H1 (cell line): ENCODE data around the gene FGF12. TPM values are rescaled to one million over a fixed set of nuclear protein-coding genes. Genes with fewer than 3 reads are reported as not detected.

ENCODE experiments used
- CTCF ChIA-PET: fragments of 300-600 bp; sonication (Branson Sonifier 250); formaldehyde crosslinking; loops from one replicate; lab custom pipeline; 2021; ENCODE audit not compliant: partially characterized antibody; lab: Charles Lee
- POLR2A ChIA-PET: fragments of 300-600 bp; sonication (Branson Sonifier 250); formaldehyde crosslinking; loops from one replicate; lab custom pipeline; 2021; ENCODE audit warnings: inconsistent platforms; ENCODE audit not compliant: partially characterized antibody; lab: Charles Lee
- DNase-seq, 2 experiments: peaks; one replicate each; pipeline versions ENCODE4 v3.0.0 to v3.0.0-alpha.2; 2010 to 2022; ENCODE audit warnings: low spot score in 2 of 2, low read depth in 1 of 2, mixed read lengths in 1 of 2
- FAIRE-seq: peaks from 2 replicates; lab custom pipeline; 2011; peaks lifted over from hg19 to GRCh38; lab: Jason Lieb, UNC
- H2AFZ ChIP-seq: 2 replicates; pipeline ENCODE4 v1.8.1; 2012; ENCODE audit warnings: low read length, inconsistent platforms
- H2AK5ac ChIP-seq: 2 replicates; pipeline ENCODE4 v1.6.1; 2013; ENCODE audit warnings: low read depth, low read length
- H2BK120ac ChIP-seq: replicated peaks from 2 replicates; pipeline ENCODE3; 2013; ENCODE audit warnings: low read depth, low read length, inconsistent platforms
- H2BK12ac ChIP-seq: 2 replicates; pipeline ENCODE4 v1.6.1; 2013; ENCODE audit warnings: low read depth, low read length
- H2BK15ac ChIP-seq: 2 replicates; pipeline ENCODE4 v1.6.1; 2013; ENCODE audit warnings: low read length
- H2BK20ac ChIP-seq: 2 replicates; pipeline ENCODE4 v1.6.1; 2013; ENCODE audit warnings: low read length
- H2BK5ac ChIP-seq: 2 replicates; pipeline ENCODE4 v1.6.1; 2013; ENCODE audit warnings: low read depth, low read length
- H3K14ac ChIP-seq: 2 replicates; pipeline ENCODE4 v1.6.1; 2013; ENCODE audit warnings: inconsistent platforms; ENCODE audit not compliant: insufficient read length
- H3K18ac ChIP-seq: 2 replicates; pipeline ENCODE4 v1.6.1; 2013; ENCODE audit warnings: low read length; ENCODE audit errors: extremely low read depth
- H3K23ac ChIP-seq: 2 replicates; pipeline ENCODE4 v1.6.1; 2013; ENCODE audit warnings: inconsistent platforms; ENCODE audit not compliant: insufficient read length
- H3K23me2 ChIP-seq: 2 replicates; pipeline ENCODE4 v1.6.1; 2013; ENCODE audit warnings: low read depth, low read length
- H3K27ac ChIP-seq: 2 replicates; pipeline ENCODE4 v1.6.1; 2011; ENCODE audit warnings: low read depth, low read length, inconsistent platforms
- H3K27me3 ChIP-seq, 4 experiments: replicated peaks in 1 of 4; 1 replicate in 1 of 4; 2 replicates in 3 of 4; pipeline versions ENCODE4 v1.6.1 to v1.8.1; 2011 to 2013; ENCODE audit warnings: low read length in 3 of 4, mild to moderate bottlenecking in 3 of 4, inconsistent platforms in 2 of 4, mixed read lengths in 2 of 4, moderate library complexity in 1 of 4; ENCODE audit not compliant: control insufficient read depth in 3 of 4, insufficient read depth in 3 of 4; ENCODE audit errors: extremely low read depth in 1 of 4
- H3K36me3 ChIP-seq, 4 experiments: 2 replicates each; pipeline versions ENCODE4 v1.6.1 to v1.8.1; 2011 to 2013; ENCODE audit warnings: mild to moderate bottlenecking in 4 of 4, low read length in 3 of 4, moderate library complexity in 2 of 4, control low read depth in 1 of 4, inconsistent platforms in 1 of 4; ENCODE audit not compliant: insufficient read depth in 4 of 4, control insufficient read depth in 2 of 4
- H3K4ac ChIP-seq: replicated peaks from 2 replicates; pipeline ENCODE3; 2013; ENCODE audit warnings: low read length, low read depth, mixed read lengths, inconsistent platforms; ENCODE audit not compliant: insufficient read length
- H3K4me1 ChIP-seq, 4 experiments: replicated peaks in 1 of 4; 1 replicate in 1 of 4; 2 replicates in 3 of 4; pipeline versions ENCODE4 v1.6.1 to v1.8.1; 2011 to 2013; ENCODE audit warnings: low read length in 3 of 4, inconsistent platforms in 2 of 4, mixed read lengths in 1 of 4; ENCODE audit not compliant: insufficient read depth in 4 of 4, control insufficient read depth in 3 of 4
- H3K4me2 ChIP-seq, 2 experiments: 2 replicates each; pipeline versions ENCODE4 v1.6.1 to v1.8.1; 2011 to 2013; ENCODE audit warnings: low read depth in 2 of 2, low read length in 2 of 2, control low read depth in 1 of 2, inconsistent platforms in 1 of 2, mild to moderate bottlenecking in 1 of 2; ENCODE audit not compliant: insufficient read depth in 1 of 2
- H3K4me3 ChIP-seq, 4 experiments: fragments of 200-600, 300-600 bp in 1 of 4; sonication (generic), shearing (Covaris generic), sonication (Bioruptor Twin) in 1 of 4; 2 replicates each; pipeline versions ENCODE4 v1.5.1 to v1.8.1; 2011 to 2016; ENCODE audit warnings: low read length in 4 of 4, low read depth in 3 of 4, control low read depth in 2 of 4, inconsistent platforms in 2 of 4, mild to moderate bottlenecking in 2 of 4, mixed read lengths in 1 of 4, moderate library complexity in 1 of 4; ENCODE audit not compliant: insufficient read depth in 2 of 4; ENCODE audit errors: extremely low read depth in 1 of 4
- H3K56ac ChIP-seq: replicated peaks from 2 replicates; pipeline ENCODE3; 2013; ENCODE audit warnings: low read depth, mild to moderate bottlenecking, mixed read lengths, low read length, inconsistent platforms; ENCODE audit not compliant: insufficient read length
- H3K79me1 ChIP-seq: 2 replicates; pipeline ENCODE4 v1.6.1; 2013; ENCODE audit warnings: low read depth, low read length, control low read depth
- H3K79me2 ChIP-seq, 2 experiments: 2 replicates each; pipeline versions ENCODE4 v1.6.1 to v1.8.1; 2012 to 2013; ENCODE audit warnings: low read length in 2 of 2, mild to moderate bottlenecking in 2 of 2, inconsistent platforms in 1 of 2; ENCODE audit not compliant: insufficient read depth in 2 of 2, control insufficient read depth in 1 of 2
- H3K9ac ChIP-seq, 4 experiments: replicated peaks in 1 of 4; 1 replicate in 1 of 4; 2 replicates in 3 of 4; pipeline versions ENCODE4 v1.6.1 to v1.8.1; 2011 to 2013; ENCODE audit warnings: low read depth in 3 of 4, low read length in 3 of 4, control low read depth in 2 of 4, mild to moderate bottlenecking in 2 of 4, moderate library complexity in 2 of 4, inconsistent platforms in 1 of 4; ENCODE audit errors: extremely low read depth in 1 of 4
- H3K9me3 ChIP-seq, 2 experiments: 2 replicates each; pipeline versions ENCODE4 v1.6.1 to v1.8.1; 2012 to 2013; ENCODE audit warnings: mild to moderate bottlenecking in 2 of 2, moderate library complexity in 2 of 2, control low read depth in 1 of 2, inconsistent platforms in 1 of 2, low read depth in 1 of 2, low read length in 1 of 2, mixed read lengths in 1 of 2; ENCODE audit not compliant: insufficient read depth in 2 of 2
- H4K20me1 ChIP-seq, 2 experiments: replicated peaks in 1 of 2; 2 replicates each; pipeline versions ENCODE3 to v1.8.1; 2011 to 2013; ENCODE audit warnings: inconsistent platforms in 2 of 2, low read length in 2 of 2, mild to moderate bottlenecking in 1 of 2; ENCODE audit not compliant: insufficient read depth in 2 of 2, control insufficient read depth in 1 of 2
- H4K5ac ChIP-seq: 2 replicates; pipeline ENCODE4 v1.6.1; 2013; ENCODE audit warnings: low read length, low read depth, mixed read lengths, inconsistent platforms; ENCODE audit not compliant: insufficient read length
- H4K8ac ChIP-seq: 2 replicates; pipeline ENCODE4 v1.8.0; 2013; ENCODE audit warnings: mild to moderate bottlenecking, moderate library complexity, low read length, inconsistent platforms; ENCODE audit not compliant: insufficient read depth; ENCODE audit errors: extremely low read depth
- H4K91ac ChIP-seq: replicated peaks from 2 replicates; pipeline ENCODE3; 2013; ENCODE audit warnings: low read length, mixed read lengths, inconsistent platforms; ENCODE audit not compliant: insufficient read length
- CREB1 ChIP-seq: IDR thresholded peaks from 2 replicates; pipeline ENCODE4 v1.6.1; 2012; ENCODE audit warnings: inconsistent platforms
- EZH2 ChIP-seq: fragments of 200-600 bp; sonication (generic); IDR thresholded peaks from 2 replicates; pipeline ENCODE4 v1.7.1; 2012; ENCODE audit warnings: low read depth, mild to moderate bottlenecking, moderate library complexity, low read length, inconsistent platforms; ENCODE audit not compliant: severe bottlenecking
- GABPA ChIP-seq: IDR thresholded peaks from 2 replicates; pipeline ENCODE4 v1.6.1; 2011; ENCODE audit warnings: mild to moderate bottlenecking, low read length, moderate library complexity, borderline replicate concordance; ENCODE audit not compliant: insufficient read depth
- JUN ChIP-seq: IDR thresholded peaks from 2 replicates; pipeline ENCODE4 v1.6.1; 2011; ENCODE audit warnings: low read depth, mild to moderate bottlenecking, improper control_type of control experiment, low read length
- KDM1A ChIP-seq: fragments of 200-600, 300-600 bp; sonication (generic); IDR thresholded peaks from 2 replicates; pipeline ENCODE4 v1.7.1; 2016; ENCODE audit warnings: mild to moderate bottlenecking, low read length, borderline replicate concordance
- RAD21 ChIP-seq, 2 experiments: IDR thresholded peaks in 1 of 2; conservative IDR thresholded peaks in 1 of 2; 2 replicates each; pipeline ENCODE4 v1.6.1; 2011; ENCODE audit warnings: low read depth in 2 of 2, low read length in 2 of 2, improper control_type of control experiment in 1 of 2, inconsistent platforms in 1 of 2, mild to moderate bottlenecking in 1 of 2, moderate library complexity in 1 of 2
- SRF ChIP-seq: IDR thresholded peaks from 2 replicates; pipeline ENCODE4 v1.6.1; 2011; ENCODE audit warnings: mild to moderate bottlenecking, low read depth, low read length, moderate library complexity
- TAF1 ChIP-seq: IDR thresholded peaks from 2 replicates; pipeline ENCODE4 v1.6.1; 2011; ENCODE audit warnings: mild to moderate bottlenecking, low read depth, low read length
- WGBS, 2 experiments: shearing (Covaris generic) in 1 of 2; methylation state at CpG; one replicate each; pipeline versions ENCODE4 v1.1.6 to v1.1.7; 2013 to 2015; ENCODE audit warnings: low lambda C conversion rate in 2 of 2, mixed read lengths in 2 of 2, inconsistent platforms in 1 of 2, low coverage in 1 of 2, missing lambda C conversion rate in 1 of 2; ENCODE audit not compliant: insufficient replicate concordance in 2 of 2, insufficient coverage in 1 of 2, insufficient read length in 1 of 2; ENCODE audit errors: extremely low coverage in 1 of 2, missing lambda C conversion rate in 1 of 2; 5-methylcytosine and 5-hydroxymethylcytosine counted together
- polyA plus RNA-seq, 7 experiments: library from polyadenylated mRNA; depleted of rRNA in 3 of 7; stranded (reverse) in 5 of 7; unstranded in 2 of 7; fragments of >200 nt in 5 of 7; fragments of 200-250 nt in 2 of 7; gene quantifications; 1 replicate in 5 of 7; 2 replicates in 1 of 7; 4 replicates in 1 of 7; pipeline versions ENCODE4 v1.2.1 to v1.2.3, GENCODE V29; 2011 to 2013; ENCODE audit warnings: missing spikeins in 2 of 7, mixed read lengths in 2 of 7
- total RNA-seq: library from RNA; stranded (reverse); fragmentation: NEBNext Ultra II Directional; extraction: Animal tissue kit (Norgen Biotek cat#: 25700); gene quantifications from 2 replicates; pipeline ENCODE4 v1.2.1, GENCODE V29; 2021
- TF ChIP-seq, protein P1 (sequence below): IDR thresholded peaks from 2 replicates; pipeline ENCODE4 v1.6.1; 2011; ENCODE audit warnings: low read depth, mild to moderate bottlenecking, low read length; ENCODE audit not compliant: insufficient read depth

The FGF12 gene
- total and polyA plus RNA-seq, 2 of the 8 experiments (the other 6 are each of a cell fraction or from before 2014, with no cell fraction given): 4.1 to 16.6 TPM

DNA sequence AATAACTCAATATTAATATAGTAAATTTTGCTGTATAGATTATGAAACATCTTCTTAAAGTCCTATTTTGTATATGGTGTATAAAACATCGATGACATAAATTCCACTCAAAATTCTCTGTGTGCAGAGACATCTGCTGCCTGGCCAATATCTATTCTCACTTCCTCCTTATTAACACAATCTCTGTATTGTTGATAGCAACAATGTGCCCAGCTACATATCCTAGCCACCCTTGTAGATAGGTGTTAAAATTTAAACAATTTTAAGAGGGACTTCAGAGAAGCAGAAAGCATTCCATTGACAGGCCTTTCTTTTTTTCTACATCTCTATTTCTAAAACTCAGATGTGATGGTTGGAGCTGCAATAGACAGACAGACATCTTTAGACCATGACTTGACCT is 72.3 kb downstream of the FGF12 start:
- Histone ChIP-seq H3K79me2 (no peaks in the 10 kb centered on the region), H3K4me2 (no peak overlapping the region), H3K14ac (no peak overlapping the region), H2AK5ac (no peak overlapping the region), H2AFZ (no peak overlapping the region), H3K18ac (no peak overlapping the region), H3K23me2 (no peaks in the 10 kb centered on the region), H4K5ac (no peak overlapping the region), H2BK15ac (no peak overlapping the region), H3K56ac (no peak overlapping the region), H3K27ac (no peak overlapping the region), H4K8ac (no peak overlapping the region), H3K9ac (no peak overlapping the region), H3K4me1 (no peaks in the 10 kb centered on the region), H2BK120ac (no peak overlapping the region), H2BK12ac (no peak overlapping the region), H2BK20ac (no peak overlapping the region), H3K4ac (no peak overlapping the region), H3K9me3 (no peaks in the 10 kb centered on the region), H3K23ac (no peak overlapping the region), H3K36me3 (no peaks in the 10 kb centered on the region), H4K20me1 (no peaks in the 10 kb centered on the region), H3K79me1 (no peaks in the 10 kb centered on the region), H3K4me3 (no peak overlapping the region), H2BK5ac (no peak overlapping the region), H4K91ac (no peak overlapping the region), H3K27me3 (no peaks in the 10 kb centered on the region)
- DNase-seq: no peak
- POLR2A ChIA-PET: no interaction called here
- 100% methylated on average over 1 of the region's 1 CpG; no CpG with 5 or more reads in 1 of the 2 experiments for WGBS, 2 experiments
- CTCF ChIA-PET: interaction anchor here (0.9 kb wide), 1 partner anchor 117 kb away, joined by 3 read pairs; no protein-coding TSS in a partner anchor
- no peak for FAIRE-seq
- TF ChIP-seq SRF (no peak), CREB1 (no peak), JUN (no peak), RAD21 (IDR thresholded peaks at IDR 0.05 in 1 of 2, conservative IDR thresholded peaks at IDR 0.05 in 1 of 2; ENCODE audit: low read depth in 2 of 2, low read length in 2 of 2) (no peak), KDM1A (no peak), EZH2 (no peak), TAF1 (no peak), GABPA (no peak)
- TF ChIP-seq, protein P1, sequence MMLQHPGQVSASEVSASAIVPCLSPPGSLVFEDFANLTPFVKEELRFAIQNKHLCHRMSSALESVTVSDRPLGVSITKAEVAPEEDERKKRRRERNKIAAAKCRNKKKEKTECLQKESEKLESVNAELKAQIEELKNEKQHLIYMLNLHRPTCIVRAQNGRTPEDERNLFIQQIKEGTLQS: no peak
